Large intestine (tissue), 3 donors: ENCODE measurements around the gene MOXD1. TPM values are rescaled to one million over a fixed set of nuclear protein-coding genes. Genes with fewer than 3 reads are reported as not detected.
A peak's percentile ranks its signal among the peaks of the same experiment; 100 is the strongest.
"Not testable (repeated sequence)": the region's sequence is repeated elsewhere in the genome, so short reads cannot be mapped to it uniquely, and the experiment has no call there.

Experiments used
- DNase-seq, 2 donors: peaks; one replicate each; pipeline versions ENCODE4 v3.0.0 to v3.0.0-alpha.2; 2013
- H3K27ac ChIP-seq: one replicate; pipeline ENCODE4 v1.5.1; 2013; ENCODE audit warnings: low read length
- H3K27me3 ChIP-seq: 2 replicates; pipeline ENCODE4 v1.6.1; 2013; ENCODE audit warnings: low read length; ENCODE audit not compliant: control insufficient read depth, insufficient read depth
- H3K36me3 ChIP-seq: 2 replicates; pipeline ENCODE4 v1.6.1; 2013; ENCODE audit warnings: low read length; ENCODE audit not compliant: control insufficient read depth, insufficient read depth
- H3K4me1 ChIP-seq: one replicate; pipeline ENCODE4 v1.6.1; 2013; ENCODE audit warnings: low read length; ENCODE audit not compliant: control insufficient read depth, insufficient read depth
- H3K4me3 ChIP-seq: one replicate; pipeline ENCODE4 v1.5.1; 2013; ENCODE audit warnings: low read length
- H3K9me3 ChIP-seq: one replicate; pipeline ENCODE4 v1.6.1; 2013; ENCODE audit warnings: mild to moderate bottlenecking, low read depth, low read length, moderate library complexity; ENCODE audit not compliant: control insufficient read depth
- WGBS: methylation state at CpG from one replicate; pipeline ENCODE4 v1.1.5; 2013; ENCODE audit warnings: low lambda C conversion rate; ENCODE audit not compliant: insufficient coverage; 5-methylcytosine and 5-hydroxymethylcytosine counted together
- polyA plus RNA-seq: library from polyadenylated mRNA; unstranded; fragments of 120-200 nt; gene quantifications from one replicate; pipeline ENCODE4 v1.2.1, GENCODE V29; 2013

Gene MOXD1
- polyA plus RNA-seq, 1 donor, result 13.6 TPM

- no peak for DNase-seq
- 100% methylated on average over 1 of the region's 1 CpG for WGBS
These were observed 84.3 kb downstream of the MOXD1 start for GRCh38 chr6:132316970-132317369.

DNA sequence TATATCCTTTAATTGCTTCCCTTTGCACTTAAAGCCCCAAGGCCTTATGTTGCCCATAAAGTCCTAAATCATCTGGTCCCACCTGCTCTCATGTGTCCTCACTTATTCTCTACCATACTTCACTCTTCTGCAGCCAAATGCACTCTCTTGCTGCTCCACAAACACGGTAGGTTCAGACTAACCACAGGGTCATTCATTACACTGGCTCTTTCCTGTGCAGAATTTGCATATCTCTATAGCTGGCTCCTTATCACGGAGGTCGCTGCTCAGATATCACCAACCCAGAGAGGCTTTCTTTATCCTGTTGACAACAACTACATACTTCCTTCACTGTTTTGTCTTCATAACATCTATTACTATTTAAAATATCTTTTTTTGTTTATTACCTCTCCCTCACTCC is 86.8 kb downstream of the MOXD1 start:
- Histone ChIP-seq H3K27ac (no peak overlapping the region), H3K4me1 (no peaks in the 10 kb centered on the region), H3K27me3 (no peaks in the 10 kb centered on the region), H3K4me3 (no peak overlapping the region), H3K36me3 (no peaks in the 10 kb centered on the region), H3K9me3 (no peaks in the 10 kb centered on the region)
- no CpG with 5 or more reads among the region's 3 CpGs for WGBS
- no peak for DNase-seq

More at GRCh38 chr6:132316970-132317369, 84.3 kb downstream of the MOXD1 start:
- H3K27ac ChIP-seq, result no peak overlapping the region
- no peaks in the 10 kb centered on the region for H3K4me1 ChIP-seq
- H3K27me3 ChIP-seq, result no peaks in the 10 kb centered on the region
- H3K4me3 ChIP-seq, result no peak overlapping the region
- H3K9me3 ChIP-seq, result no peaks in the 10 kb centered on the region
- H3K36me3 ChIP-seq, result no peaks in the 10 kb centered on the region

DNA sequence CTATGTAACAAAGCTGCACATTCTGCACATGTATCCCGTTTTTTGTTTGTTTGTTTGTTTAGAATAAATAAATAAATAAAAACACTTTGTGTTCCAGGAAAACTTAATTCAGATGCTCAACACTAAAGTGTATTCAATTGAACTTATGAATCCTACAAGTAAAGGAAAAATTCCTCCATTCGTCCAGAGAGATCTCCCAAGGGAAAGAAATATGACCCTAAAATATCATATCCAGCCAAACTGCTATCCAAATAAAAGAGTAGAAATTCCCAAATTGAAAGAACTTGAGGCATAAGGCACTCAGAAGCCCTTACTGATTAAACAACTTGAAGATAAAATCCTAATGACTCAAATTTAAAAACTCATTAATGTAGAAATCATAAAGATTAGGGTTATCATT is 90.4 kb downstream of the MOXD1 start:
- DNase-seq, result no peak
- Histone ChIP-seq H3K27me3 (no peaks in the 10 kb centered on the region), H3K4me1 (no peaks in the 10 kb centered on the region), H3K9me3 (no peaks in the 10 kb centered on the region), H3K4me3 (no peak overlapping the region), H3K36me3 (no peaks in the 10 kb centered on the region), H3K27ac (no peak overlapping the region)
- WGBS, result 50% methylated on average over 1 of the region's 2 CpGs

GRCh38 chr6:132310151-132310550 is 91.1 kb downstream of the MOXD1 start:
- not testable (repeated sequence) for H3K27me3 ChIP-seq, H3K4me3 ChIP-seq, H3K36me3 ChIP-seq, H3K9me3 ChIP-seq, H3K4me1 ChIP-seq, H3K27ac ChIP-seq, DNase-seq
- WGBS, result 100% methylated on average over 1 of the region's 4 CpGs

DNA sequence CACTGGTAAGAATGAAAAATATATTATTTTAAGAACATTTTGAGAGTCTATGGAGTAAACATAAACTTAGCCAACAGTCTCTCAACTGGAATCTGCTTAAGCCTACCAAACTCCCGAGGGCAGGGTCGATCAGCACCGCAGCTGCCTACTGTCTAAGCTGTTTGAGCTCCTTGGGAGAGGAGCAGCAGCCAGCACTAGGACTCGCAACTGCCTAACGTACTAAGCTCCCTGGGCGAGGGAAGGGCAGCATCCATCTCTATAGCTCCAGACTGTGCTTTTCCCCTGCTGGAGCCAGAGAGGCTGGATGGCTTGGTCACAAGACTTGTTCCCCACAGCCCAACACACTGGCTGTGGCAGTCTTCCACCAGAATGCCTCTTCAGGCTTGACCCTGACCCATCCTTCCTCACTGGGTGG is 96.4 kb downstream of the MOXD1 start:
- no CpG with 5 or more reads among the region's 6 CpGs for WGBS
- Histone ChIP-seq H3K9me3 (no peaks in the 10 kb centered on the region), H3K27me3 (no peaks in the 10 kb centered on the region), H3K4me3 (no peak overlapping the region), H3K36me3 (no peaks in the 10 kb centered on the region), H3K4me1 (no peaks in the 10 kb centered on the region), H3K27ac (no peak overlapping the region)
- DNase-seq, result no peak

DNA sequence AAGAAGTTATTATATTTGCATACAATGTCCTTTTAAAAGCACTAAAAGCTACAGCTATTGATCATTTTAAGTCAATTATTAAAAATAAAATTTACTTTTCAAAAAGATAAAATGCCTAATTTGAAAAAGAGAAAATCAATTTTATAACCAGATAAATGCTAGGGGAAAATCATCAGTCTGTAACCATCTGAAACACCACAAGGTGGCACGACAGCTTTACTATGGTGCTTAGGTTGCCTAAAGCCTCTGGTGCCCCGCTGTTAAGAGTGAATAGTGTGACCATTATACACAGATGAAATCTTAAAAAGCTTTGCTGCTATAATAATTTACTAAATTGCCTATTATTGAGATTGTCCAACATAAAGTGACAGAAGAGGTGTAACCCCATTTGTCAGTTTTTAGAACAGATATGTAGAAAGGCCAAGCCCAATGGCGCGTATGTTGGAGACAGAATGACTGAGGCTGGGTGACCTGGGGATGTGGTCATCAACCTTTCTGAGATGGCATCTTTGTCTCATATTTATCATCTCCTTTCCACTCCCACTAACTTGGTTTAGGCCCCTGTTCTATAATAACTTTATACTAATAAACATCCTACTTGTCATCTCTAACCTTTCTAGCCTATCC is 100.8 kb downstream of the MOXD1 start:
- WGBS, result no CpG with 5 or more reads among the region's 4 CpGs
- Histone ChIP-seq H3K4me1 (no peaks in the 10 kb centered on the region), H3K27me3 (no peaks in the 10 kb centered on the region), H3K9me3 (no peaks in the 10 kb centered on the region), H3K27ac (no peak overlapping the region), H3K4me3 (no peak overlapping the region), H3K36me3 (no peaks in the 10 kb centered on the region)
- DNase-seq, result peak; percentile 21 to 23

GRCh38 chr6:132298344-132298949 is 102.8 kb downstream of the MOXD1 start:
- Histone ChIP-seq H3K9me3 (no peaks in the 10 kb centered on the region), H3K27me3 (no peaks in the 10 kb centered on the region), H3K36me3 (no peaks in the 10 kb centered on the region), H3K4me1 (no peaks in the 10 kb centered on the region), H3K4me3 (no peak overlapping the region), H3K27ac (no peak overlapping the region)
- DNase-seq, result peak; percentile 9 to 19

GRCh38 chr6:132289756-132290155 is 111.5 kb downstream of the MOXD1 start:
- Histone ChIP-seq H3K36me3 (no peaks in the 10 kb centered on the region), H3K27ac (no peak overlapping the region), H3K27me3 (peaks cover 3% of the 10 kb centered on the region), H3K9me3 (no peaks in the 10 kb centered on the region), H3K4me1 (no peaks in the 10 kb centered on the region), H3K4me3 (no peak overlapping the region)
- no peak for DNase-seq
- WGBS, result no CpG with 5 or more reads among the region's 3 CpGs

- no CpG with 5 or more reads among the region's 1 CpG for WGBS
- no peak for DNase-seq
- Histone ChIP-seq H3K4me1 (no peaks in the 10 kb centered on the region), H3K27me3 (peaks cover 3% of the 10 kb centered on the region), H3K36me3 (no peaks in the 10 kb centered on the region), H3K4me3 (no peak overlapping the region), H3K9me3 (no peaks in the 10 kb centered on the region), H3K27ac (no peak overlapping the region)
These were observed 114.2 kb downstream of the MOXD1 start for GRCh38 chr6:132287101-132287500.

- no peak overlapping the region for H3K4me3 ChIP-seq
- no peak for DNase-seq
- H3K36me3 ChIP-seq, result no peaks in the 10 kb centered on the region
- H3K27ac ChIP-seq, result no peak overlapping the region
- H3K9me3 ChIP-seq, result no peaks in the 10 kb centered on the region
- H3K4me1 ChIP-seq, result no peaks in the 10 kb centered on the region
- peaks cover 3% of the 10 kb centered on the region for H3K27me3 ChIP-seq
- 100% methylated on average over 2 of the region's 5 CpGs for WGBS
These were observed 114.8 kb downstream of the MOXD1 start for GRCh38 chr6:132286298-132287019.
